DND-41 (cell line): Measurements from ENCODE around the gene PCDHGC5.

Experiments used
- ATAC-seq: fragments of 200-7000 bp; cut with Tn5 transposase; 3 replicates; pipeline ENCODE4 v1.9.1; 2021; ENCODE audit warnings: low read depth; ENCODE audit not compliant: insufficient read depth
- DNase-seq: peaks from one replicate; pipeline ENCODE4 v3.0.0-alpha.2; 2020
- H2AFZ ChIP-seq: 2 replicates; pipeline ENCODE4 v1.6.0; 2012; ENCODE audit warnings: low read depth, low read length
- H3K27ac ChIP-seq: 2 replicates; pipeline ENCODE4 v1.5.1; 2012; ENCODE audit warnings: low read length, inconsistent platforms
- H3K27me3 ChIP-seq: fragments of 200-600 bp; sonication (generic); 2 replicates; pipeline ENCODE4 v1.6.0; 2012; ENCODE audit warnings: low read length, mild to moderate bottlenecking, inconsistent platforms; ENCODE audit not compliant: insufficient read depth, poor library complexity
- H3K36me3 ChIP-seq: 2 replicates; pipeline ENCODE4 v1.5.1; 2012; ENCODE audit warnings: low read length, inconsistent platforms; ENCODE audit not compliant: insufficient read depth
- H3K4me1 ChIP-seq: 2 replicates; pipeline ENCODE4 v1.5.1; 2012; ENCODE audit warnings: mild to moderate bottlenecking, low read length; ENCODE audit not compliant: insufficient read depth
- H3K4me2 ChIP-seq: 2 replicates; pipeline ENCODE4 v1.6.0; 2012; ENCODE audit warnings: mild to moderate bottlenecking, moderate library complexity, low read length, inconsistent platforms; ENCODE audit not compliant: insufficient read depth
- H3K4me3 ChIP-seq, 2 experiments: fragments of 200-600 bp in 1 of 2; shearing (Covaris generic) in 1 of 2; 2 replicates each; pipeline ENCODE4 v1.5.1; 2012 to 2016; ENCODE audit warnings: inconsistent platforms in 2 of 2, low read length in 2 of 2, mild to moderate bottlenecking in 2 of 2, low read depth in 1 of 2, moderate library complexity in 1 of 2
- H3K79me2 ChIP-seq: 2 replicates; pipeline ENCODE4 v1.6.0; 2012; ENCODE audit warnings: low read length, inconsistent platforms; ENCODE audit not compliant: insufficient read depth
- H3K9ac ChIP-seq: 2 replicates; pipeline ENCODE4 v1.6.0; 2012; ENCODE audit warnings: low read depth, mild to moderate bottlenecking, inconsistent platforms, low read length, moderate library complexity
- H3K9me3 ChIP-seq: 2 replicates; pipeline ENCODE4 v1.5.1; 2012; ENCODE audit warnings: low read length, moderate library complexity, mild to moderate bottlenecking, inconsistent platforms; ENCODE audit not compliant: insufficient read depth, severe bottlenecking
- H4K20me1 ChIP-seq: 2 replicates; pipeline ENCODE4 v1.6.0; 2012; ENCODE audit warnings: low read length; ENCODE audit not compliant: insufficient read depth
- EZH2 ChIP-seq: IDR thresholded peaks from 3 replicates; pipeline ENCODE4 v1.6.1; 2012; ENCODE audit warnings: borderline replicate concordance, low read depth, mild to moderate bottlenecking, moderate library complexity, low read length, inconsistent platforms; ENCODE audit not compliant: severe bottlenecking
- TF ChIP-seq, protein P1 (sequence below): IDR thresholded peaks from 2 replicates; pipeline ENCODE4 v1.5.1; 2012; ENCODE audit warnings: borderline replicate concordance, low read length, moderate library complexity, mild to moderate bottlenecking; ENCODE audit not compliant: poor library complexity, severe bottlenecking; ENCODE audit errors: extremely low read depth

The PCDHGC5 gene

DNA sequence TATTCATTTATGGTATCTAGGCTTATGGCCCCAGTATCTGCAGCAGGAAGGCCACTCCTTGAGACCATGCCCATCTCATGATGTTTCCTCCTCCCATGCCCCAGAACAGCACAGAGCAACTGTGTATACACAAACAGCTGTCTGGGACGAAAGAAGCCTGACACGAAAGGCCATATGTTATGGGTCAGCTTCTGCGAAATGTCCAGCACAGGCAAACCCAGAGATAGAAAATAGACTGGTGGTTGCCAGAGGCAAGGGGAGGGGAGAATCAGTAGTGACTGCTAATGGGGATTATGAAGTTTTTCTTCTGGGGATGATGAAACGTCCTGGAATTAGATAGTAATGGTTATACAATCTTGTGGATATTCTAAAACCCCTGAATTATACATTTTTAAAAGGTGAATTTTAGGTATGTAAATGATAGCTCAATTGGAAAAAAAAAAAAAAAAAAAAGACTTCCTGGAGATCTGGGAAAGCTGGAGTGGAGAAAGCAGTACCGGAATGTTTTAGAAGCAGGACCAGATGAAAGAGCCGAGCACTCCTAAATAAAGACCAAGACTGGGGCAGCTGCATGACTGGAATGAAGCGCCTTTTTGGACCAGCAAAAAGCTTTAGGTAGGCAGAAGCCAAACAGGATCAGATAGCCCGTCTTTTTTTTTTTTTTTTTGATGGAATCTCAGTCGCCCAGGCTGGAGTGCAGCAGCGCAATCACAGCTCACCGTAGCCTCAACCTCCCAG lies 29.2 kb downstream of the PCDHGC5 start:
- Histone ChIP-seq H3K27me3 (no peaks in the 10 kb centered on the region), H3K4me1 (no peaks in the 10 kb centered on the region), H3K4me2 (no peak overlapping the region), H3K9me3 (no peaks in the 10 kb centered on the region), H2AFZ (no peak overlapping the region), H3K79me2 (no peaks in the 10 kb centered on the region), H3K36me3 (peaks cover 99% of the 10 kb centered on the region), H3K4me3 (no peak overlapping the region), H3K27ac (no peak overlapping the region), H4K20me1 (peaks cover 2% of the 10 kb centered on the region; the same call in 1 of the 2 replicates), H3K9ac (no peak overlapping the region)
- DNase-seq (no peak), ATAC-seq (no peak)
- TF ChIP-seq, protein P1, sequence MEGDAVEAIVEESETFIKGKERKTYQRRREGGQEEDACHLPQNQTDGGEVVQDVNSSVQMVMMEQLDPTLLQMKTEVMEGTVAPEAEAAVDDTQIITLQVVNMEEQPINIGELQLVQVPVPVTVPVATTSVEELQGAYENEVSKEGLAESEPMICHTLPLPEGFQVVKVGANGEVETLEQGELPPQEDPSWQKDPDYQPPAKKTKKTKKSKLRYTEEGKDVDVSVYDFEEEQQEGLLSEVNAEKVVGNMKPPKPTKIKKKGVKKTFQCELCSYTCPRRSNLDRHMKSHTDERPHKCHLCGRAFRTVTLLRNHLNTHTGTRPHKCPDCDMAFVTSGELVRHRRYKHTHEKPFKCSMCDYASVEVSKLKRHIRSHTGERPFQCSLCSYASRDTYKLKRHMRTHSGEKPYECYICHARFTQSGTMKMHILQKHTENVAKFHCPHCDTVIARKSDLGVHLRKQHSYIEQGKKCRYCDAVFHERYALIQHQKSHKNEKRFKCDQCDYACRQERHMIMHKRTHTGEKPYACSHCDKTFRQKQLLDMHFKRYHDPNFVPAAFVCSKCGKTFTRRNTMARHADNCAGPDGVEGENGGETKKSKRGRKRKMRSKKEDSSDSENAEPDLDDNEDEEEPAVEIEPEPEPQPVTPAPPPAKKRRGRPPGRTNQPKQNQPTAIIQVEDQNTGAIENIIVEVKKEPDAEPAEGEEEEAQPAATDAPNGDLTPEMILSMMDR, result no peak
- TF ChIP-seq EZH2, result no peak

DNA sequence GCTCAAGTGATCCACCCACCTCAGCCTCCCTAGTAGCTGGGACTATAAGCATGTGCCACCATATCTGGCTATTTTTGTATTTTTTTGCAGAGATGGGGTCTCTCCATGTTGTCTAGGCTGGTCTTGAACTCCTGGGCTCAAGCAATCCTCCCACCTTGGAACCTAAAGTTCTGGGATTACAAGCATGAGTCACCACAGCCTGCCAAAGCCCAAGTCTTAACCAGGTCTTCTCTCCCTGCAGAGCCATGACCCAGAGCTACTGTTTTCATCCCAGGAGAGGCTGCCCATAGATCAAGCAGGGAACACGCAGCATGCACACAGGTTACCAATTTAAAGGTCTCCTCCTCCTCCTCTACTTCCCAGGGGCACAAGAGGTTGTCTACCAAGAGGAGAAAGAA lies 29.7 kb downstream of the PCDHGC5 start:
- TF ChIP-seq, protein P1, result no peak
- no peak for TF ChIP-seq EZH2
- no peaks in the 10 kb centered on the region for H3K4me1 ChIP-seq
- no peak for DNase-seq
- peaks cover 99% of the 10 kb centered on the region for H3K36me3 ChIP-seq
- peaks cover 2% of the 10 kb centered on the region; the same call in 1 of the 2 replicates for H4K20me1 ChIP-seq
- no peak for ATAC-seq
- no peak overlapping the region for H3K27ac ChIP-seq
- H3K9ac ChIP-seq, result no peak overlapping the region
- H3K27me3 ChIP-seq, result no peaks in the 10 kb centered on the region
- no peak overlapping the region for H3K4me2 ChIP-seq
- H2AFZ ChIP-seq, result no peak overlapping the region
- H3K9me3 ChIP-seq, result no peaks in the 10 kb centered on the region
- no peak overlapping the region for H3K4me3 ChIP-seq
- no peaks in the 10 kb centered on the region for H3K79me2 ChIP-seq

DNA sequence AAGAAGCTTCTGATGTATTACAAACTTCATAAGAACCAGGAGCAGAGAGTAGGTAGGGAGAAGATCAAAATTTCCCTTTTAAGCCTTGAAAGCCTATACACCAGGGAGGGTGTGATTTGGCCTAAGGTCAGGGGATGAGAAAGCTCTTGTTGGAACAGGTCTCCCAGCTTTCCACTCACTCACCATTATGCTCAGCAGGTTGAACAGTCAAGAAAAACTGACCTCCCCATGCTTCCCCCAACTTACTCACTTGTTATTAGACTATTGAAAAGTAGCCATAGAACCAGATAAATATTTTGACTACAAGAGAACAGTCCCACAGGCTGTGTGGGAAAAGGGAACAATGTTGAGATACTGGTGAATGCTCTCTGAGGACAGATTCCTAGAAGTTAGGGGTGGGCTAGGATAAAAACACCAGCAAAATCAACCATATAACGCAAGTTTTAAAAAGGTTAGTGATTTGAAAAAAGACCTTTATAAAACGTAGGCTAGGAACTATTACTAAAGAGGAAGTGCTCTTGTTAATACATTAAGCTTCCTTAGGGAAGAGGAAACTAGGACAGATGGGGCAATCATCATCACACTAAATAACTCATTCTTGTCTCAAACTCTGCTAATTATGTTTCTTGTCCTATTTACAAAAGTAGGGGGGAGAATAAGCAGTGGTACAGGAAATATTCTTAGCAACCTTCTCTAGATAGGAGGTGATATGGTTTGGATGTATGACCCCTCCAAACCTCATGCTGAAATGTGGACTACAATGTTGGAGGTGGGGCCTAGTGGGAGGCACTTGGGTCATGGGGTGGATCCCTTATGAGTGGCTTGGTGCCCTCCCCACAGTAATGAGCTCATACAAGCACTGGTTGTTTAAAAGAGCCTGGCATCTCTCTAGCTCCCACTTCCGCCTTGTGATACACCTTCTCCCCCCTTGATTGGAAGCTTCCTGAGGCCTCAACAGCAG lies 31.0 kb downstream of the PCDHGC5 start:
- TF ChIP-seq EZH2, result no peak
- TF ChIP-seq, protein P1, result no peak

More for the DNA sequence above, 31.0 kb downstream of the PCDHGC5 start:
- no peaks in the 10 kb centered on the region for H3K79me2 ChIP-seq
- no peak overlapping the region for H2AFZ ChIP-seq
- H3K4me3 ChIP-seq, result no peak overlapping the region
- ATAC-seq (no peak), DNase-seq (no peak)
- H3K4me1 ChIP-seq, result no peaks in the 10 kb centered on the region
- no peak overlapping the region for H3K4me2 ChIP-seq
- H3K9ac ChIP-seq, result no peak overlapping the region
- peaks cover 99% of the 10 kb centered on the region for H3K36me3 ChIP-seq
- no peak overlapping the region for H3K27ac ChIP-seq
- H4K20me1 ChIP-seq, result peaks cover 2% of the 10 kb centered on the region; the same call in 1 of the 2 replicates
- no peaks in the 10 kb centered on the region for H3K27me3 ChIP-seq
- H3K9me3 ChIP-seq, result no peaks in the 10 kb centered on the region
